Activated effector memory CD4-positive, alpha-beta T cell treated with Interleukin-2 at 50 U/mL for 16 hours (primary cell): ENCODE data around the gene GAMT.

Source experiments
- DNase-seq: peaks from one replicate; pipeline ENCODE4 v3.0.0-alpha.2; 2020

The GAMT gene

DNA sequence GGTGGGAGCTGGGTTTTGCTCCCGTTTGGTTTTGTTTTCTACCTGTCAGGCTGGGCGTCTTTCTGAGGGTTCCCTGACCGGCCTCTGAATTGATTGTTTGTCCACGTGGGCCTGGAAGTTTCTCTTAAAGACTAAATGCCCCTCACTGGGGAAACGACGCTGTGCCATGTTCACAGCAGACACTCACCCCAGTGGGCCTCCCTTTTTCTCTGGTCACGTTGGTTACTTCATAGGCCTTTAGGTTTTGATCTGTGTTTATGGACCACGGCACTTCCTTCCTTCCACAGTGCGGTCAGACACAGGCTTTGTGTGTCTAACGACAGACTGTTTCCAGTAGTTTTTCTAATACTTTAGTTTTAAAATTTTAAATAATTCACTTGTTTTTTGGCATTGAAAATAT, 37.7 kb downstream of the GAMT start:
- no peak for DNase-seq

DNA sequence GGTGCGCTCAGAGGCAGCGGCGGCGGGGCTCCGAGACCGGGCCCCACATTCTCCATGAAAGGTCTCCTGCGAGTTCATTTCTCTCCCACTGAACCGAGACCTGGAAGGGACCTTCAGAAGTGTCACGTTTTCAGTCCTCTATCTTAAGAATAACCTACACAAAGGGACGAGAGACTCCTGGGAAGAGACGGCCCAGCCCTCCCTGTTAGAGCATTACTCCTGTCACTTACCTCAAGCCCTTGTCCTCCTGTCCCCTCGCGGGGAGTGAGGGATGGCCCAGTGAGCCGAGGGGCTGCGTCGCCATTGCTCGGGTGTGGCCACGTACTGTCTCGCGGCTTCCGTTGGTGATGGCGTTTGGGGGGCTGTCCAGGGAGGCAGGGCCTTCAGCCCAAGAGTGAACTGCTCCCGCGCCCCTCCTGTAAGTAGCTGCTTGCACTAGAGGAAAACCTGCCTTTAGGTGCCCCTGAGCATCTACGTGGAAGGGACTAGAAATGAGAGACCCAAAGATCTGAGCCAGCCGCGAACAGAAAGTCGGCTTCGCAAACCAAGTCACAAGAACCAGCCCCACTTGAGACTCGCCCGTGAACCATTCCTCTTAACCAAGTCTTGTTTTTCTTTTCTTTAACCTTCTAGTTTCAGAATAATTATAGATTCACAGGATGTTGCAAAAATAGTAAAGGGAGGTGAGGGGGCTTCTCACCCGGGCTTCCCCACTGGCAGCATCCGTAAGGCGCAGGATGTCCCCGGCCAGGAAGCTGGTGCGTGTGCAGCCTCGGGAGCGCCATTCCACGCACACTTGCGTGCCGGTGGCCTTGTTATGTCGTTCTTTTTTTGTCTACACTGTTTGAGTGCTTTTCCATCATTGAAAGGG, 38.7 kb downstream of the GAMT start:
- DNase-seq = no peak

DNA sequence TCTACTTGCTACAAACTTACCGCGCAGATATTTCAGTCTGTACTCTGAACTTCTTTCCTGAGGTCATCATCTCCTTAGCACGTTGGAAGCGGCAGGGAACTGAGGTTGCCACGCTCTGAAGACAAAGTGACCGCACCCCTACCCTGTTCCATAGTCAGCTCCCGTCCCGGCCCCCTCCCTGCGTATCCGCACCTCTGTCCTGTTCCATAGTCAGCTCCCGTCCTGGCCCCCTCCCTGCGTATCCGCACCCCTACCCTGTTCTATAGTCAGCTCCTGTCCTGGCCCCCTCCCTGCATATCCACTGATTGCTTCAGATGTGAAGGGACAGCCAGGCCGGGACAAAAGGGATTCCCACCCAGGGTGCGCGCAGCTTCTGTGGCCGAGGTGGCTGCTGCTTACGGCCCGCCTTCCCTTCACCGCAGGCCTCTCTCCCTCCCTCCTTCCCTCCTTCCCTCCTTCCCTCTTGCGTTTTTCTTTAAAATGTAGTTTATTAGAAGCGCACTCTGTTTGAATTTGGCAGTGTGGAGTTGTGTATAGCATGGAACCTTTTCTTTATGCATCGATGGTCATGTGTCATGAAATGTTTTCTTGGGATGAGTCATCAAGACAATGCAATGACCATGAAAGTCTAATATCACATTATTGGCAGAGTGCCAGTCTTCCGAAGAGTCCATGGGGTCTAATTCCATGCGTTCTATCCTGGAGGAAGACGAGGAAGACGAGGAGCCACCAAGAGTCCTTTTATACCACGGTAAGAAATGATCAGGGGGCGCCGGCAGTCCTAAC, 39.5 kb downstream of the GAMT start:
- no peak for DNase-seq

DNA sequence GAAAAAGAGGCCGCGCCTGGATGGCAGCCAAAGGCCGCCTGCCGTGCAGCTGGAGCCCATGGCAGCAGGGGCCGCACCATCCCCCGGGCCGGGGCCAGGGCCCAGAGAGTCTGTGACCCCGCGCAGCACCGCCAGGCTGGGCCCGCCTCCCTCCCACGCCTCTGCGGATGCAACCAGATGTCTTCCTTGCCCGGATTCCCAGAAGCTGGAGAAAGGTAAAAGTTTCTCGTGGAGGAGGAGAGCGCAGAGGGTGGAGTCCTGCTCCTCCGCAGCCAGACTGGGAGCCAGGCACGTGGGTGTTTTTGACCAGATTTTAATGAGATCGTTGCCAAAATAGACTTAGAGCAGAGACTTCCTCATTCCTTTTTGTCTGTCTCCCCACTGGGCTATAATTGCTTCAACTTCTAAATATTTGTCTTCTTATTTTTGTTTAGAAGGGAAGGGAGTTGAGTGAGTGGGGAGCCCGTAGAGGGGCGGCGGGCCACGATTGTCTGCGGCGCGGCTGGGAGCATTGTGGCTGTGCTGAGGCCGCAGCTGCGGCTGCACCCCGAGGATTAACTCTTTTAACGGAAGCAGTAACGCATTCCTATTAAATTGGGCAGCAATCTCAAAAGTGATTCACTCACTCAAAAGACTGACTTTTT, 40.4 kb downstream of the GAMT start:
- no peak for DNase-seq

GRCh38 chr19:1360126-1360817, 41.1 kb downstream of the GAMT start:
- no peak for DNase-seq

DNA sequence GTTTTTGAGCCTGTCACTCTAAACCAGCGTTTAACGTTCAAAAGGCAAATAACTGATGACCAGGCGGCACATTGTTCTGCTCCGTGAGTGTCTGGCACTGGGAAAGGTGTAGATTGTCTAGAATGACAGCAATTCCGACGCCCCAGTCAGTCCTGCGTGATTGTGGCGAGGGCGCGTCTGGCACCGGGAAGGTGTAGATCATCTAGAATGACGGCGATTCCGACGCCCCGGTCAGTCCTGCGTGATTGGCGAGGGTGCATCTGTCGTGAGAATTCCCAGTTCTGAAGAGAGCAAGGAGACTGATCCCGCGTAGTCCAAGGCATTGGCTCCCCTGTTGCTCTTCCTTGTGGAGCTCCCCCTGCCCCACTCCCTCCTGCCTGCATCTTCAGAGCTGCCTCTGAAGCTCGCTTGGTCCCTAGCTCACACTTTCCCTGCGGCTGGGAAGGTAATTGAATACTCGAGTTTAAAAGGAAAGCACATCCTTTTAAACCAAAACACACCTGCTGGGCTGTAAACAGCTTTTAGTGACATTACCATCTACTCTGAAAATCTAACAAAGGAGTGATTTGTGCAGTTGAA, 43.7 kb downstream of the GAMT start:
- no peak for DNase-seq

DNA sequence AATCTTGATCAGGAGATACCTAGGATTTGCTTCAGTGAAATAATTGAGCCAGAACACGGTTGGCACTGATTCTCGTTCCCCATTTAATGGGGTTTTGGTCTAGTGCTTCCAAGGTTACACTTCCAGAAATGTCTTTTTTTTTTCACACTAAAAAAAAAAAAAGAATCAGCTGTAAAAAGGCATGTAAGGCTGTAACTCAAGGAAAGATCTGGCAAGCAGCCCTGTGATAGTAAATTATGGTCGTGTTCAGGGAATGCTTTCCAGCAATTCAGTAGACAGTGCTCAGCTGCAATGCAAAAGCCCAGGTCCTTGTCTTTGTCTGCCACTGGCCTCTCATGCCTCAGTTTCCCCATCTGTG, 44.9 kb downstream of the GAMT start:
- no peak for DNase-seq

- DNase-seq = no peak
These were observed 45.5 kb downstream of the GAMT start for GRCh38 chr19:1355568-1356507.

GRCh38 chr19:1354970-1355567, 46.3 kb downstream of the GAMT start:
- DNase-seq = no peak

- no peak for DNase-seq
These were observed 48.2 kb downstream of the GAMT start for GRCh38 chr19:1353144-1353543.

GRCh38 chr19:1351381-1351851, 49.9 kb downstream of the GAMT start:
- DNase-seq = no peak

DNA sequence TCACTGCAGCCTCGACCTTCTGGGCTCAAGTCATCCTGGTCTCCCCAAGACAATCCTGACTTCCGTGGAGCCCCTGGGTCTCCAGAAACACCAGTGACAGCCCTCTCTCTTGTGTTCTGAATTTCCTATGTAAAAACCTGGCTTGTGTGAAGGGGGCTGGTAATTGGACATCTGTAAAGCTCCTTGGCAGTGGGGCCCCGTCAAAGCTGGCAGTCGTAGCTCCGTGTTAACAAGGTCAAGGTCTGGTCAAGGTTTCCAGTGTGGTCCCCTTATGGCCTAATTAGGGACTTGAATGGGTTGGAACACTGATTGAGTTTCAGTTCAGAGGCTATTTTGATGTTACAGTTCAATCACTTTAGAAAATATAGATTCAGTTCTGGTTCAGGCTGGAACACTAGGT, 50.5 kb downstream of the GAMT start:
- no peak for DNase-seq

DNA sequence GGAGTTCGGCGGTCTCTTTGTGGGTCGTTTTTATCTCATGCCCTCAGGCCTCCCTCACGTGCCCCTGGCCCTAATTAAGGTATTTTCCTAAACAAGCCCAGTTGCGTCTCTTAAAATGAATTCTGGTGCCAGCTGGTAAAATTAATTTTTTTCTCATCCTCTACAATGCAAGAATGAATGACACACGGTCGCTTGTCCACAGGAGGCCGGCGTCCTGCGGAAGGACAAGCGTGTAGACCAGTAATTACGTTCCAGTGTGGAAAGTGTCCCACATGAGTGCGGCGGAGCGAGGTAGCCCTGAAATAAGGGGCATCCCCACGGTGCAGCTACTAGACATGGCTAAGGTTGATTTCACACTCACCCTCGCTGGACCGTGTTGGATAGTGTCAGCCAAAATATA, 52.1 kb downstream of the GAMT start:
- DNase-seq = no peak
